G401.6 (cell line): ENCODE measurements around the gene LAG3.
A peak's percentile ranks its signal among the peaks of the same experiment; 100 is the strongest.

Experiments used
- FAIRE-seq: peaks from 2 replicates; lab custom pipeline; 2012; peaks lifted over from hg19 to GRCh38; lab: Jason Lieb, UNC

Gene LAG3

DNA sequence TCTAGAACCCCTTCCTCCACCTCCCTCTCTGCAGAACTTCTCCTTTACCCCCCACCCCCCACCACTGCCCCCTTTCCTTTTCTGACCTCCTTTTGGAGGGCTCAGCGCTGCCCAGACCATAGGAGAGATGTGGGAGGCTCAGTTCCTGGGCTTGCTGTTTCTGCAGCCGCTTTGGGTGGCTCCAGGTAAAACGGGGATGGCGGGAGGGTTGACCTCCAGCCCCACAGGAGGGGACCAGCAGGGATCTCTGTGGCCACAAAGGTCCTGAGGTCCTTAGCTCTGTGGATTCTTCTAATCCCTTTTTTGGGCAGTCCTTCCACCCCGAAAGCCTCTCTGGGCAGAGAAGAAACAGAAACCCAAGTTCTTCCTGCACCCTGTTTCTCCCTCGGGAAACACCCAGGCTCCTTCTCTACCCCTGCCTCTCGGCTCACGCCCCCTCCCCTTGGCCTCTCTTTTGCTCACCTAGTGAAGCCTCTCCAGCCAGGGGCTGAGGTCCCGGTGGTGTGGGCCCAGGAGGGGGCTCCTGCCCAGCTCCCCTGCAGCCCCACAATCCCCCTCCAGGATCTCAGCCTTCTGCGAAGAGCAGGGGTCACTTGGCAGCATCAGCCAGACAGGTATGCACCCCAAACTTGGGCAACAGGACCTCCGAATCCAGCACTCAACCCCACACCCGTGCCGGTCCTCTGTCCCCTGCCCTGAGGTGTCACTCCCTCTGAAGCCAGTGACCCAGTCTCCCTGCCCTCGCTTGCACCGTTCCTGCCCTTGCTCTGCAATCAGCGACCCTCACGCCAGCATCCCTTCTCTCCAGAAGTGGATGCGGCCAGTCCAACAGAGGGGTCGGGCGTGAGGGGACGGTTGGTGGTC lies 638 bp downstream of the LAG3 start:
- FAIRE-seq: no peak

DNA sequence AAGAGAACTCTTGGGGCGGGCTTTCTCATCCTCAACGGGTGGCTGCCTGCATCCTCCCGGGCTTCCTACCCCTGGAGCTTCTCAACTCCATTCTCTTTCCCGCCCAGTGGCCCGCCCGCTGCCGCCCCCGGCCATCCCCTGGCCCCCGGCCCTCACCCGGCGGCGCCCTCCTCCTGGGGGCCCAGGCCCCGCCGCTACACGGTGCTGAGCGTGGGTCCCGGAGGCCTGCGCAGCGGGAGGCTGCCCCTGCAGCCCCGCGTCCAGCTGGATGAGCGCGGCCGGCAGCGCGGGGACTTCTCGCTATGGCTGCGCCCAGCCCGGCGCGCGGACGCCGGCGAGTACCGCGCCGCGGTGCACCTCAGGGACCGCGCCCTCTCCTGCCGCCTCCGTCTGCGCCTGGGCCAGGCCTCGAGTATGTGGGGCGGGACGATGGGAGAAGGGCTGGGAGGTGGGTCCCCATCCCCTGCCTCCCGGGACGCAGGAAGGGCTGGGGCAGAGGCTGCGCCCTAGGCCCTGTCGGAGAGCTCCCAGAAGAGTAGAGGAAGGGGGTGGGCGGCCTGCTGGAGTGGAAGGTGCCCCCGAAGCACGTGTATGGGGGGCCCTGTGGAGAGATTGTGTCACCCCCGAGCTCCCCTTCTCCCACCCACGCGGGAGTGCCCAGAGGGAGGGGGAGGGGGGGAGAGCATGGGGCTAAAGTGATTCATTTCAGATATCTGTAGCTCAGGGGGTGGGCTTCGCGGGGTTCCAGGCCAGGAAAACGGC lies 1.5 kb downstream of the LAG3 start:
- no peak for FAIRE-seq

DNA sequence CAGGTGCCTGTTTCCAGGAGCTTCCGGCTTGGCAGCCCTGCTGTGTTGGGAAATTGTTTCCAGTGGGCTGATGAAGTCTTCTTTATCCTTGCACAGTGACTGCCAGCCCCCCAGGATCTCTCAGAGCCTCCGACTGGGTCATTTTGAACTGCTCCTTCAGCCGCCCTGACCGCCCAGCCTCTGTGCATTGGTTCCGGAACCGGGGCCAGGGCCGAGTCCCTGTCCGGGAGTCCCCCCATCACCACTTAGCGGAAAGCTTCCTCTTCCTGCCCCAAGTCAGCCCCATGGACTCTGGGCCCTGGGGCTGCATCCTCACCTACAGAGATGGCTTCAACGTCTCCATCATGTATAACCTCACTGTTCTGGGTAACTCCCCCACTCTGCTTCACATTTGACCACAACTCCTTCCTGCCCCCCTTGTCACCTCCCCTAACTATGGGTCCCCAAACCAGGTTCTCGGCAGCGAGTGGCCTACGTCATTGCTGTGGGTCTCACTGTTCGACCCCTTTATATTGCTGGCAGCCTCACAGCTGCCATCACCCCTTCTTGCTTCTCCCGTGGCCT lies 2.3 kb downstream of the LAG3 start:
- FAIRE-seq: no peak

DNA sequence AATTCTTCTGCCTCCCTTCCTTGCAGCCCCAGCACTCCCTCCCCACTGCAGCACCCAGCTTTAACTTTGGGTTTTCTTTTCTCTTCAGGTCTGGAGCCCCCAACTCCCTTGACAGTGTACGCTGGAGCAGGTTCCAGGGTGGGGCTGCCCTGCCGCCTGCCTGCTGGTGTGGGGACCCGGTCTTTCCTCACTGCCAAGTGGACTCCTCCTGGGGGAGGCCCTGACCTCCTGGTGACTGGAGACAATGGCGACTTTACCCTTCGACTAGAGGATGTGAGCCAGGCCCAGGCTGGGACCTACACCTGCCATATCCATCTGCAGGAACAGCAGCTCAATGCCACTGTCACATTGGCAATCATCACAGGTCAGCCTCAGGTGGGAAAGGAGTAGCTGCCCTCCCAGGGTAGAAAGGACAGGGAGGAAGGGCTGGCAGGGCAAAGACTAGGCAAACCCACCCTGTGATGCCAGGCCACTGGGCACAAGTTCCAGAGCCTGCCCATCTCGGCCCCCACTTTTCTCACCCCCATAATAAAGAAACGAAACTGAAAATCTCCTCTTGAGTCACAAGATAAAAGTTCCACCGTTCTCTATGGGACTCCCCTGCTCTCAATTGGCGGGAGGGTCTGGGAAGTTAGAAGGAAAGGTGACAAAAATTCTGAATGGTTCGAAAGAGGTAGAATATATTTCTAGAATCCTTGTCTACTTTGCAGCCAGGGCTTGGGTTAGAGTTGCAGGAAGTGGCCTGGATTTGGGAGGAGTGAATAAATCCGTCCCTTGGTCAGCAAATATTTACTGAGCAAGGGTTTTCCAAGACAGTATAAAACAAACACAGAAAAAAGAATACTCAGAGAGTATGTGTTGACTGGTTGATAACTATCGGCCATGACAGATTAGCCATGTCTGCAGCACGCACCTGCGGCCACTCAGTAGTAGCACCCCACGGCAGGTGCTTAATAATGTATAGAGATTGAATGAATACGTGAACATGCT lies 3.2 kb downstream of the LAG3 start:
- FAIRE-seq: no peak

DNA sequence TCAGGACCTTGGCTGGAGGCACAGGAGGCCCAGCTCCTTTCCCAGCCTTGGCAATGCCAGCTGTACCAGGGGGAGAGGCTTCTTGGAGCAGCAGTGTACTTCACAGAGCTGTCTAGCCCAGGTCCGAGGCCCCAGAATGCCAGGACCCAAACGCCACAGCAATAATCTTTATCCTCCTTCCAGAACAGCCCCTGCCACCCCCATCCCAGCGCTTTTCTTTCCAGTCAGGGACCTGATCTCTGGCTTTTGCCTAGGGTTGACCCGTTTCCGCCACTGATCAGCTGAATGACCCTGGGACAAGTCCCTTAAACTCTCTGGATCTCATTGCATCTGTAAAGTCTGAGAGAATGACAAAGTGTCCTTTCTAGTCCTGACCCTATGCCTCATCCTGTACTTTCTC lies 5.1 kb downstream of the LAG3 start:
- FAIRE-seq: no peak

DNA sequence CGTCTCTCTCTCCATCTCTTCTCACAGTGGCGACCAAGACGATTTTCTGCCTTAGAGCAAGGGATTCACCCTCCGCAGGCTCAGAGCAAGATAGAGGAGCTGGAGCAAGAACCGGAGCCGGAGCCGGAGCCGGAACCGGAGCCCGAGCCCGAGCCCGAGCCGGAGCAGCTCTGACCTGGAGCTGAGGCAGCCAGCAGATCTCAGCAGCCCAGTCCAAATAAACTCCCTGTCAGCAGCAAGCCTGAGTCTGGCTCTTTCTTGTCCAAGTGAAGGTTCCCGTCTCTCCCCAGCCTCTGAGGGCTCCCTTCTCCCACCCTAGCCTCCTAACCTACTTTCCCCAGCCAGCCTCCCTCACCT lies 5.9 kb downstream of the LAG3 start:
- FAIRE-seq: no peak

DNA sequence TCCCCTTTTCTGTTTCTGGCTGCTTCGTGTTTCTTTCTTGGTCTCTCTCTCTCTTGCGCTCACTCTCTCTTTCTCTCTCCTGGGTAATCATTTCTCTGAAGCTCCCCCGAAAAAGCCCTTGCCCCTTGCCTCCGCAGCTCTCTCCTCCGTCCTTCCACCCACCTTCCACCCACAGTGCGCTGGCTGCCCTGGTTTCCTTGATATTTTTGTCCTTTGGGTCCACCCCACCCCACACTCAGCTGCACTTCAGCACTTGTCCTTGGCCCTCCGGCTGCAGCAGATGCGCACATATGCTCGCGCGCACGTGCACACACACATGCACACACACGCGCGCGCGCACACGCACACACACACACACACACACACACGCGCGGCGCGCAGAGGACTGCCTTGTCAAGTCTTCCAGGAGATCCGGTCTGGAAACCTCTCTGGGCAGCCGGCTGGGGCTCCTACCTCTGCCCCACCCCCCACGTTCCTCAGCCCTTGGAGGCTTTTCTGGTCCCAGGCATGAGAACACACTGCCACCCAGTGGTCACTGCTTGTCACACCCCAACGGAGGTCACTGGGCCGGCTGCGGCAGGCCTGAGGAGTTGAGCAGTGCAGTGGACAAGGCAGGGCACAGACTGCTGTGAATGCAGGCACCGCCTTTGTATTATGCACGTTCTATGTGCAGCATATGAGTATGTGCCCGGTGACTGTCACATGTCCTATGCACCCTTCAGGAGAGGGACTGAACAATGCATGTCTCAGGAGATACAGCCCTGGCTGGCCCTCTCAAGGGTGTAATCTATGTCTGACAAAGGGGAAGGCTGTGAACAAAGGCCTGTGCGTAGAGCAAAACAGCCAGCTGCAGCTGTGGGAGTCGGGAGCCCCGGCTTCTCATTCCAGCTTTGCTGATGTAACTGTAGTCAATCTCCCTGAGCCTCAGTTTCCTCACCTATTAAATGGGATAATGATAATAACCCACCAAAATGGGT lies 6.5 kb downstream of the LAG3 start:
- FAIRE-seq: peak; percentile 96

DNA sequence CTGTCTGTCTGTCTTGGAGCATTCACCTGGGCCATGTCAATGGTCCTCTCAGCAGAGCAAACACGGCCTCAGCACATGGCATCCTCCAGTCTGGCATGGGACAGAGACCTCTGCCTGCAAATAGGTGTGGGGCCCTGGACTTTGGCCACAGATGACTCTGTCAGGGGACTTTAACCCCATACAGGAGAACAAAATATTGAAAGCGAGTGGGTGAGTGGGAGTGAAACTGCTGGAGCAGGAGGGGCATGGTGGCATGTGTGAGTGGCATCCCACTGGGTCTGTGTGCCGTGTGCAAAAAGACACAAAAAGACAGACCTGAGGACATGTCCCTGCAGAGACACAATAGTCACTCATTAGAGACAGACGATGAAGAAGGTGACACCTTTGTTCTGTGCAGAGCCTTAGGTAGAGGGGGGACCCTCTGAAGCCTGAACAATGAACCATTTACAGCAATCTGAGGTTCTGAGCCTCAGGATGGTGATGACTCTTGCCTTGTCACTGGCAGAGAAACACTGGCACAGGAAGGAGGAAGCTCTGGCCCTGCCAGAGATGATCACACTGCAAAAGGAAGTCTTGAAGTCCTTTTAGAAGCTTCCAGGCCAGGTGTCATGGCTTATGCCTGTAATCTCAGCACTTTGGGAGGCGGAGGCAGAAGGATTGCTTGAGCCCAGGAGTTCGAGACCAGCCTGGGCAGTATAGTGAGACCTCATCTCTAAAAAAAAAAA lies 7.5 kb downstream of the LAG3 start:
- FAIRE-seq: no peak

DNA sequence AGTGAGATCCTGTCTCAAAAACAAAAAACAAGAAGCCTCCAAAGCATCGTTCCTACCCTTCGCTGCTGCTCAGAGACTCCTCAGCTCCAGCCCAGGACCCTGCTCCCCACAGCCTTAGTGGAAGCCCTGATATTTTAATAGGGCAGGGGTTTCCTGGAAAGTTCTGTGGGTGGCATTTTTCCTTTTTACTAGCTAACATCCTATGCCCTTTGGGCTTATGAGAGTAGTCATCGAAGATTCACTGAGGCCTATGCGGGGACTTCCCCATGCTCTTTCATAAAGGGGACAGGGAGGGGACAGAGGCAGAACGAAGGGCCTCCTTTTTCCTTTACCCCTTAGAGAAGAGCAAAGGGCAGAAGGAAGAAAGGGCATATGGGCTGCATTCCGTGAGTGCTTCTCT lies 8.3 kb downstream of the LAG3 start:
- no peak for FAIRE-seq

DNA sequence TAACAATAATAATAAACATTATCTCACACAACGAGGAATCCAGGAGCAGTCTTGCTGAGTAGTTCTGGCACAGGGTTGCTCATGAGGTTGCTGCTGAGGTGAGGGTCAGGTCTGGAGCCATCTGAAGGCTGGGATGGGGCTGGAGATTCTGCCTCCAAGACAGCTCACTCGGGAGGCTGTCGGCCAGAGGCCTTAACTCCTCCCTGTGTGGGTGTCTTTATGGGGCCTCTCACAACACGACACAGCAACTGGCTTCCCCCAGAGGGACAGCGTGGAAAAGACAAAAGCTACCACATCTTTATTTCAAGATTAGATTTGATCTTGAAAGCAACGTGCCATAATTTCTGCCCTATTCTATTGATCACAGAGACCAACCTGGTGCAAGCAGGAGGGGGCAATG lies 9.8 kb downstream of the LAG3 start:
- FAIRE-seq: no peak

DNA sequence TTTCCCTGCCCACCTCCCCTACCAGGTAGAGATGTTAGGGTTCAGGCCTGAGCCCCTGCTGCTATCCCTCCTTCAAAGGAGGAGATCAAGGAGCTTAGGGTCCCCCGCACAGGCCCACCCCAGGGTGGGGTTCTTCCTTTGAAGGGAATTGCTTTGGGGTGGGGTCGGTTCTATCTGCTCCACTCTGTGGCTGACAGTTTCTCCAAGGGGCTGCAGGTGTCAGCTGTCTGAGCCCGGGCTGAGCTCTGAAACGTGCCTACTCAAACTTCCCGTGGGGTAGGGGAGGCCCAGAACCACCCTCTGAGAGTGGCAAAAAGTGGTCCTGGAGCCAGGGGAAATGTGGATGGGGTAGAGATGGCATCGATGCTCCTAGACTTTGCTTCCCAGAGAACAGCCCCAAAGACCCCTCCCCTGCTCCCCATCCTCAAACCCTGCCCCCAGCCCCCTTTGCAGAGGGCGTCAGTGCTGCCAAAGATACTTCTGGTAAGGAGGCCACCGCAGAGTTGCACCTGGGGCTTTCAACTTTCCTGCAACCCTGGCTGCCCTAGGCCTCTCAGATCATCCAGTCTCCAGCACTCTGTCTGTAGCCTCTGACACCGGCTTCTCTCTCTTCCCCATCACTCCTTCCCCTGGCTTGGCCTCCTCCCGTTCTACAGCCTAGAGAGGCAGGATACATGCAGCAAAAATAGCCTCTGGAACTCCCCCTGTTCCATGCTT lies 10.7 kb downstream of the LAG3 start:
- no peak for FAIRE-seq

DNA sequence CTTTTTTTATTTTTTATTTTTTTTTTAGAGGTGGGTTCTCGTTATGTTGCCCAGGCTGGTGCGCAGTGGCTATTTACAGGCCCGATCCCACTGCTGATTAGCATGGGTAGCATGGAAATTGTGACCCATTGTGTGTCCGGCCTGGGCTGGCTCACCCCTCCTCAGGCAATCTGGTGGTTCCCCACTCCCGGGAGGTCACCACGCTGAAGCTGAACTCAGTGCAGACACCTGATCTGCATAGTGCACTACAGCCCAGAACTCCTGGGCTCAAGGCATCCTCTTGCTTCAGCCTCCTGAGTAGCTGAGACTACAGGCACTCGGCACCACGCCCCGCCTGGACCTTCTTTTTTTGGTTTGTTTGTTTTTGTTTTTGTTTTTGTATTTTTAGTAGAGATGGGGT lies 11.5 kb downstream of the LAG3 start:
- FAIRE-seq: no peak

DNA sequence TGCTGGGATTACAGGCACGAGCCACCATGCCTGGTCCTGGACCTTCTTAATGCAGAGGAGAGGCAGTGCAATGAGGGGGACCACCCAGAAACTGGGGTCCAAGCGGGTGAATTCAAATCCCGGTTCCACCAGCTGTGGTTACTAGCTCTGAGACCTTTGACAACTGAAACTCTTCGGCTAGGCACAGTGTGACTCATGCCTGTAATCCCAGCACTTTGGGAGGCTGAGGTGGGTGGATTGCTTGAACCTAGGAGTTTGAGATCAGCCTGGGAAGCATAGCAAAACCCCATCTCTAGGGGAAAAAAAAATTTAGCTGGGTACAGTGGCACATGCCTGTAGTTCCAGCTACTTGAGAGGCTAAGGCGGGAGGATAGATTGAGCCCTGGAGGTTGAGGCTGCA lies 12.0 kb downstream of the LAG3 start:
- FAIRE-seq: no peak

DNA sequence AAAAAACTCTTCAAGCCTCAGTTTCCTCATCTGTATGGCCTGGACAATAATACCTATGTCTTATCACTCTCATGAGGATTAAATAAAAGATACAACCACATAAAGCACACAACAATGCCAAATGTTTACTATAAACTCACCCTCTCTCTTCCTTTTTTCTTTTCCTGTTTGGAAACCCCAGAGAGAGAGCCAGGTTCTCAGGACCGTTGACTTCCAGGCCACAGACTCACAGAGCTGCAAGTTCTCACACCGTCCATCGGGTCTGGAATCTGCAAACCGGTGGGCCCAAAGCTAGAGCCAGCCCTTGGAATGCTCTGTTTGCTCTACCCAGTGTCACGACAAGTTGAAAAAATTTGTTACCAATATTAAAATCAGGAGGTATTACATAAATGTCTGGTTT lies 12.4 kb downstream of the LAG3 start:
- FAIRE-seq: no peak

DNA sequence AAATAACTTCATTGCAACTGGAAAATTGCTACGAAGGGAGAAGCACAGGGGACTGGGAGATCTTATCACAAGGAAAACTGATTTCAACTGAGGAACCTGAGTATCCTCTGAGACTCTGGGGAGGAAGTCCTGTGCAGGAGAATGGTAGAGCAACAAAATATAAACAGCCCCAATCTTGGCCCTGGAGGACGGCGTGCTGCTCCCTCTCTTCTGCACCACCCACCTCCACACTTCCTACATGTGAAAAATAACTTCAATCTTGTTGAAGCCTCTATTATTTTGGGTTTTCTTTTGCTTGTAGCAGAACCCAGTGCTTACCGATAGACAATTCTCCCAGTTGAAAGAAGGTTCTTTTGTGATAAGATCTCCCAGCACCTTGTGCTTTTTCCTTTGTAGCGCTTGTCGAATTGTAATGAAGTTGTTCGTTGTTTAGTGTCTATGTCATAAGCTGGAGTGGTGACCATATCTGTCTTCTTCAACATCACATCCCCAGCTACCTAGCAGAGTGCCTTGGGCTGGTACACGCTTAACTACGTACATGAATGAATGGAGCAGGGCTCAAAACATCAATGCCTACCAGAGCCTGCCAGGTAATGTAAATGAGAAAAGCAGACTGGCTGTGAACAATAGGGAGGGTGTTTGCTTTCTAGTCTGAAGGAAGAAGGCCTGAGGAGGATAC lies 14.2 kb downstream of the LAG3 start:
- FAIRE-seq: no peak

DNA sequence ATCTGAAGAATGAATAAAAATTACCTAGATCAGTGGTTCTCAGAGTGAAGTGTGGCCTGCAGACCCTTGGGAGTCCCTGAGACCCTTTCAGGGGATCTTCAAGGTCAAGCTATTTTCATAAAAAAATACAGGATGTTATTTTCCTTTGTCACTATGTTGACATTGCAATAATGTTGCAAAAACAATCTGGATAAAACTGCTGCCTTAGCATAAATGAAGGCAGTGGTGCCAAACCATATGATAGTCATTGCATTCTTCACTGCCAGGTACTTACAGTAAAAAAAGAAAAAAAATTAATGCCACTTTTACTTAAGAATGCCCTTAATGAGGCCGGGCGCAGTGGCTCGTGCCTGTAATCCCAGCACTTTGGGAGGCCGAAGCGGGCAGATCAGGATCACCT lies 15.0 kb downstream of the LAG3 start:
- no peak for FAIRE-seq

DNA sequence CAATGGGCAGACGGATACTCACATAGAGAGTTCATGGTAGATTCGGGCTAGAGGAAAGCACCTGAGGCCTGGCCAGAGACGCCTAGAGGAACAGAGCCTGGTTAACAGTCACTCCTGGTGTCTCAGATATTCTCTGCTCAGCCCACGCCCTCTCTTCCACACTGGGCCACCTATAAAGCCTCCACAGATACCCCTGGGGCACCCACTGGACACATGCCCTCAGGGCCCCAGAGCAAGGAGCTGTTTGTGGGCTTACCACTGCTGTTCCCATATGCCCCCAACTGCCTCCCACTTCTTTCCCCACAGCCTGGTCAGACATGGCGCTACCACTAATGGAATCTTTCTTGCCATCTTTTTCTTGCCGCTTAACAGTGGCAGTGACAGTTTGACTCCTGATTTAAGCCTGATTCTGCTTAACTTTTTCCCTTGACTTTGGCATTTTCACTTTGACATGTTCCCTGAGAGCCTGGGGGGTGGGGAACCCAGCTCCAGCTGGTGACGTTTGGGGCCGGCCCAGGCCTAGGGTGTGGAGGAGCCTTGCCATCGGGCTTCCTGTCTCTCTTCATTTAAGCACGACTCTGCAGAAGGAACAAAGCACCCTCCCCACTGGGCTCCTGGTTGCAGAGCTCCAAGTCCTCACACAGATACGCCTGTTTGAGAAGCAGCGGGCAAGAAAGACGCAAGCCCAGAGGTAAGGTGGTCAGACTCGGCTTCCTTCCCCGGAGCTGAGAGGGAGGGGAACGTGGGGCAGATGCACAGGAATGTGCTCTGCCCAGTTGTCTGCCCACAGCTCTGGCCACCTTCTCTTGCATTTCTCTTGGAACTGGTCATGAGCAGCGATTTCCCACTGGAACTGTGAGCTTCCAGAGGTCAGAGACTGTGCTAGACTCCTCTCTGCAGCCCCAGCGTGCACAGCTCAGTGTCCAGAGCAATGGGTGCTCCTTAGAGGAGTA lies 16.9 kb downstream of the LAG3 start, which contains the start of gene CD4:
TSS of gene CD4 (plus strand) at position 557 of the 953 bp plus-strand sequence. CDS start 10,611 bp downstream, outside the sequence.
- FAIRE-seq: no peak
